HepG2 (cell line): ENCODE results near the gene COBLL1. TPM values are rescaled to one million over a fixed set of nuclear protein-coding genes. Genes with fewer than 3 reads are reported as not detected.

Experiments
- ATAC-seq: fragments of 200-7000 bp; cut with Tn5 transposase; 3 replicates; pipeline ENCODE4 v1.9.1; 2020; ENCODE audit warnings: mild to moderate bottlenecking, moderate library complexity
- BruUV-seq: library from RNA; stranded (reverse); fragments of 400-500 nt; replicated peaks from 2 replicates; lab custom pipeline; 2021; lab: Mats Ljungman, UMichigan
- CTCF ChIA-PET: fragments of 300-600 bp; formaldehyde crosslinking; extraction: SDS; loops from one replicate; lab custom pipeline; 2021; ENCODE audit warnings: low total read pairs, inconsistent platforms, low intra/inter-chr PET ratio; lab: Yijun Ruan, JAX
- POLR2A ChIA-PET: fragments of 350-600 bp; sonication (Branson Sonifier 250); formaldehyde crosslinking; loops from one replicate; lab custom pipeline; 2020; ENCODE audit warnings: antibody characterized with exemption, inconsistent platforms; lab: Yijun Ruan, JAX
- DNase-seq: peaks from one replicate; pipeline ENCODE4 v3.0.0-alpha.2; 2015; ENCODE audit warnings: low spot score
- FAIRE-seq: peaks from 3 replicates; lab custom pipeline; 2011; peaks lifted over from hg19 to GRCh38; lab: Jason Lieb, UNC
- H2AFZ ChIP-seq: one replicate; pipeline ENCODE4 v1.6.1; 2011; ENCODE audit warnings: low read length, inconsistent platforms
- H3K27ac ChIP-seq: fragments of 300-600 bp; 3 replicates; pipeline ENCODE4 v1.8.0; 2011; ENCODE audit warnings: mixed run types, mild to moderate bottlenecking, mixed read lengths, low read length, inconsistent platforms; ENCODE audit not compliant: insufficient read depth; ENCODE audit errors: extremely low read length
- H3K27me3 ChIP-seq, 2 experiments: fragments of 200-600 bp in 1 of 2; 2 replicates in 1 of 2; 3 replicates in 1 of 2; pipeline versions ENCODE4 v1.6.0 to v1.8.0; 2011; ENCODE audit warnings: low read length in 2 of 2, mild to moderate bottlenecking in 2 of 2, moderate library complexity in 2 of 2, inconsistent platforms in 1 of 2; ENCODE audit not compliant: insufficient read depth in 2 of 2, control insufficient read depth in 1 of 2
- H3K36me3 ChIP-seq, 2 experiments: fragments of 200-600 bp in 1 of 2; replicated peaks in 1 of 2; 2 replicates in 1 of 2; 3 replicates in 1 of 2; pipeline versions ENCODE4 v1.5.1 to v1.8.0; 2011; ENCODE audit warnings: low read length in 2 of 2, inconsistent platforms in 1 of 2; ENCODE audit not compliant: insufficient read depth in 2 of 2, control insufficient read depth in 1 of 2
- H3K4me1 ChIP-seq: 2 replicates; pipeline ENCODE4 v1.5.1; 2012; ENCODE audit warnings: low read length, inconsistent platforms; ENCODE audit not compliant: insufficient read depth
- H3K4me2 ChIP-seq: 2 replicates; pipeline ENCODE4 v1.6.0; 2011; ENCODE audit warnings: low read depth, low read length, inconsistent platforms
- H3K4me3 ChIP-seq, 3 experiments: fragments of 200-600 bp in 1 of 3; sonication (generic), shearing (Covaris generic) in 1 of 3; replicated peaks in 1 of 3; 2 replicates each; pipeline ENCODE4 v1.5.1; 2011 to 2016; ENCODE audit warnings: low read length in 3 of 3, inconsistent platforms in 2 of 3, low read depth in 2 of 3, mild to moderate bottlenecking in 2 of 3, control low read depth in 1 of 3, mixed read lengths in 1 of 3; ENCODE audit not compliant: insufficient read depth in 1 of 3
- H3K79me2 ChIP-seq: one replicate; pipeline ENCODE4 v1.6.1; 2011; ENCODE audit warnings: low read length, inconsistent platforms; ENCODE audit not compliant: insufficient read depth
- H3K9ac ChIP-seq: 2 replicates; pipeline ENCODE4 v1.6.0; 2011; ENCODE audit warnings: mild to moderate bottlenecking, low read depth, low read length, inconsistent platforms; ENCODE audit not compliant: insufficient read depth
- H3K9me3 ChIP-seq: 2 replicates; pipeline ENCODE4 v1.5.1; 2012; ENCODE audit warnings: mild to moderate bottlenecking, low read length
- H4K20me1 ChIP-seq: 2 replicates; pipeline ENCODE4 v1.6.0; 2011; ENCODE audit warnings: inconsistent platforms, mild to moderate bottlenecking, low read length, moderate library complexity; ENCODE audit not compliant: insufficient read depth
- FOXK1 ChIP-seq: sonication (generic); formaldehyde crosslinking; IDR thresholded peaks from 2 replicates; pipeline ENCODE4 v1.4.0; 2020; ENCODE audit warnings: low read depth, missing genetic modification reagents, borderline replicate concordance
- HOXD1 ChIP-seq: sonication (generic); formaldehyde crosslinking; IDR thresholded peaks from 2 replicates; pipeline ENCODE4 v1.5.0; 2020; ENCODE audit warnings: missing genetic modification reagents
- LCORL ChIP-seq, 2 experiments: fragments of 450-650 bp in 1 of 2; sonication (generic) in 1 of 2; formaldehyde crosslinking in 1 of 2; IDR thresholded peaks; 2 replicates each; pipeline versions ENCODE4 v1.5.0 to v1.6.1; 2017 to 2020; ENCODE audit warnings: antibody characterized with exemption in 1 of 2, missing genetic modification reagents in 1 of 2
- MAFF ChIP-seq: IDR thresholded peaks from 2 replicates; pipeline ENCODE4 v1.6.1; 2011; ENCODE audit warnings: low read depth, low read length, improper control_type of control experiment
- POLR2AphosphoS2 ChIP-seq: IDR thresholded peaks from 2 replicates; pipeline ENCODE4 v1.6.1; 2011; ENCODE audit warnings: low read depth, low read length, improper control_type of control experiment
- SOX13 ChIP-seq, 3 experiments: fragments of 450-650 bp in 1 of 3; sonication (generic) in 1 of 3; formaldehyde crosslinking in 1 of 3; IDR thresholded peaks in 2 of 3; conservative IDR thresholded peaks in 1 of 3; 2 replicates each; pipeline versions ENCODE4 v1.5.0 to v1.6.1; 2016 to 2020; ENCODE audit warnings: antibody characterized with exemption in 1 of 3, mild to moderate bottlenecking in 1 of 3, missing compliant biosample characterization in 1 of 3, missing genetic modification reagents in 1 of 3, moderate library complexity in 1 of 3
- ZNF121 ChIP-seq: sonication (generic); formaldehyde crosslinking; IDR thresholded peaks from 2 replicates; pipeline ENCODE4 v1.5.0; 2020; ENCODE audit warnings: mild to moderate bottlenecking, missing genetic modification reagents
- ZNF329 ChIP-seq: sonication (generic); formaldehyde crosslinking; IDR thresholded peaks from 2 replicates; pipeline ENCODE4 v1.9.0; 2021; ENCODE audit warnings: low read depth, mild to moderate bottlenecking, missing genetic modification reagents
- ZNF33B ChIP-seq: sonication (generic); formaldehyde crosslinking; IDR thresholded peaks from 2 replicates; pipeline ENCODE4 v1.5.1; 2020; ENCODE audit warnings: mild to moderate bottlenecking, missing genetic modification reagents
- ZNF563 ChIP-seq: sonication (generic); formaldehyde crosslinking; IDR thresholded peaks from 2 replicates; pipeline ENCODE4 v1.8.0; 2022; ENCODE audit warnings: mild to moderate bottlenecking, moderate library complexity, missing genetic modification reagents
- ZNF674 ChIP-seq: sonication (generic); formaldehyde crosslinking; IDR thresholded peaks from 2 replicates; pipeline ENCODE4 v1.5.0; 2020; ENCODE audit warnings: low read depth, mild to moderate bottlenecking, missing genetic modification reagents
- ZSCAN21 ChIP-seq: sonication (generic); formaldehyde crosslinking; IDR thresholded peaks from 2 replicates; pipeline ENCODE4 v1.8.0; 2022; ENCODE audit warnings: mild to moderate bottlenecking, missing genetic modification reagents, moderate library complexity, borderline replicate concordance
- WGBS: methylation state at CpG from one replicate; pipeline ENCODE4 v1.1.6; 2017; ENCODE audit warnings: low lambda C conversion rate; 5-methylcytosine and 5-hydroxymethylcytosine counted together
- in situ Hi-C: cut with HindIII; loops from 2 replicates; pipeline ENCODE4 v1.10.0; 2017; ENCODE audit warnings: low pct_unique_long_range_greater_than_20kb; ENCODE audit not compliant: extremely low pct_ligation_motif_present
- intact Hi-C: fragments of 100-400 bp; cut with micrococcal nuclease; formaldehyde crosslinking; loops from one replicate; pipeline ENCODE4 v1.10.0; 2022; ENCODE audit not compliant: unreplicated experiment
- polyA plus RNA-seq, 8 experiments: library from polyadenylated mRNA; depleted of rRNA in 3 of 8; stranded (reverse) in 7 of 8; unstranded in 1 of 8; fragments of >200 nt; fragmentation: Illumina TruSeq in 4 of 8; extraction: Trizol in 4 of 8; gene quantifications; 2 replicates each; pipeline versions ENCODE4 v1.2.1 to v1.2.3, GENCODE V29; 2011 to 2016; ENCODE audit warnings: low read depth in 4 of 8, missing spikeins in 1 of 8, mixed read lengths in 1 of 8; ENCODE audit not compliant: insufficient read depth in 1 of 8
- total RNA-seq, 5 experiments: library from RNA; depleted of rRNA; stranded (reverse); fragments of >200 nt; fragmentation: Illumina TruSeq; extraction: Trizol; gene quantifications; 2 replicates each; pipeline ENCODE4 v1.2.3, GENCODE V29; 2016; ENCODE audit warnings: low read depth in 1 of 5
- TF ChIP-seq, protein P1 (sequence below): sonication (generic); formaldehyde crosslinking; IDR thresholded peaks from 2 replicates; pipeline ENCODE4 v1.4.0; 2020; ENCODE audit warnings: missing genetic modification reagents
- TF ChIP-seq, protein P2 (sequence below): sonication (generic); formaldehyde crosslinking; IDR thresholded peaks from 2 replicates; pipeline ENCODE4 v1.4.0; 2020; ENCODE audit warnings: missing genetic modification reagents
- TF ChIP-seq, protein P3 (sequence below): sonication (generic); formaldehyde crosslinking; IDR thresholded peaks from 2 replicates; pipeline ENCODE4 v1.8.0; 2022; ENCODE audit warnings: mild to moderate bottlenecking, missing genetic modification reagents, moderate library complexity
- TF ChIP-seq, protein P4 (sequence below): sonication (generic); formaldehyde crosslinking; IDR thresholded peaks from 2 replicates; pipeline ENCODE4 v1.5.0; 2020; ENCODE audit warnings: missing genetic modification reagents

The COBLL1 gene
- total and polyA plus RNA-seq, 2 of the 13 experiments (the other 11 are each of a cell fraction or from before 2014, with no cell fraction given), result 32.6 to 86.8 TPM

DNA sequence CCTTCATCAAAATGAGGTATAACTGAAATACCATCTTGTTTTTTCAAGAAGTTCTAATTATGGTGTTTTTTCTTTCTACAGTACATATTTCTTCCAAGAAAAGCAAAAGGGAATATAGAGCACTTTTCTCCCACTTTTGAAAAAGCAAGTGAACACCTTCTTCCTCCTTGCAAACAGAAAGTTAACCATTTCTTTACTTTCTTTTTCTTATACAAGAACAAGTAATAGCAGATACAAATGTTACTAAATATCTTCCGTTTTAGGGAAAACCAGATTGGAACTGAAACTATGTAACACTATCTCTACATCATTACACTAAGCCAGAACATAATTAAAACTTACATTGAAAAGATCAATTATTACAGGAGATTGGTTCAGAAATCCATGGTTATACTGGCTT is 44.0 kb downstream of the COBLL1 start (continued):
- TF ChIP-seq, protein P1, sequence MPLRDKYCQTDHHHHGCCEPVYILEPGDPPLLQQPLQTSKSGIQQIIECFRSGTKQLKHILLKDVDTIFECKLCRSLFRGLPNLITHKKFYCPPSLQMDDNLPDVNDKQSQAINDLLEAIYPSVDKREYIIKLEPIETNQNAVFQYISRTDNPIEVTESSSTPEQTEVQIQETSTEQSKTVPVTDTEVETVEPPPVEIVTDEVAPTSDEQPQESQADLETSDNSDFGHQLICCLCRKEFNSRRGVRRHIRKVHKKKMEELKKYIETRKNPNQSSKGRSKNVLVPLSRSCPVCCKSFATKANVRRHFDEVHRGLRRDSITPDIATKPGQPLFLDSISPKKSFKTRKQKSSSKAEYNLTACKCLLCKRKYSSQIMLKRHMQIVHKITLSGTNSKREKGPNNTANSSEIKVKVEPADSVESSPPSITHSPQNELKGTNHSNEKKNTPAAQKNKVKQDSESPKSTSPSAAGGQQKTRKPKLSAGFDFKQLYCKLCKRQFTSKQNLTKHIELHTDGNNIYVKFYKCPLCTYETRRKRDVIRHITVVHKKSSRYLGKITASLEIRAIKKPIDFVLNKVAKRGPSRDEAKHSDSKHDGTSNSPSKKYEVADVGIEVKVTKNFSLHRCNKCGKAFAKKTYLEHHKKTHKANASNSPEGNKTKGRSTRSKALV (CRISPR knock-in tag), result no peak

DNA sequence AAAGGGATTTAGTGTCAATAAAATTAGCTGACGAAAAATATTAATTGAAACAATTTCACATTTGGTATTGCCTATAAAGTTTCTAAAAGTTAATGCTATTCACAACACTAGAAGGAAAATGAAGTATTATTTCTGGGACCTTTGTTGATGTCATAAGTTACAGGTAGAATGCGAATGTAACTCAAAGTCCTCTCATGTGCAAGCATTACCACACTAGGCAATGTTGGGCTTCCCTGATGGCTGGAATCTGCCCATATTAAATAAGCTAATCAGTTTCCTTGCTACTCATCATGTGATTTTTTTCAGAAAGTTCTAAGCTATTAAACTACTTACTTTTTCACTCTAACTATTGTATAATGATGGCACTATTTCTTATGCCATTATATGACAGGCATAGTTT is 44.6 kb downstream of the COBLL1 start:
- in situ Hi-C loops, result no loop called here
- no peak overlapping the region for H3K9ac ChIP-seq
- H3K9me3 ChIP-seq, result no peaks in the 10 kb centered on the region
- H3K4me3 ChIP-seq, result no peak overlapping the region
- POLR2A ChIA-PET, result interaction anchor here (1.2 kb wide), 1 partner anchor 45 kb away, joined by 3 read pairs; the partner anchor contains the start of gene COBLL1
- no peak for TF ChIP-seq MAFF
- TF ChIP-seq ZSCAN21 (CRISPR knock-in tag), result no peak
- TF ChIP-seq, protein P2, sequence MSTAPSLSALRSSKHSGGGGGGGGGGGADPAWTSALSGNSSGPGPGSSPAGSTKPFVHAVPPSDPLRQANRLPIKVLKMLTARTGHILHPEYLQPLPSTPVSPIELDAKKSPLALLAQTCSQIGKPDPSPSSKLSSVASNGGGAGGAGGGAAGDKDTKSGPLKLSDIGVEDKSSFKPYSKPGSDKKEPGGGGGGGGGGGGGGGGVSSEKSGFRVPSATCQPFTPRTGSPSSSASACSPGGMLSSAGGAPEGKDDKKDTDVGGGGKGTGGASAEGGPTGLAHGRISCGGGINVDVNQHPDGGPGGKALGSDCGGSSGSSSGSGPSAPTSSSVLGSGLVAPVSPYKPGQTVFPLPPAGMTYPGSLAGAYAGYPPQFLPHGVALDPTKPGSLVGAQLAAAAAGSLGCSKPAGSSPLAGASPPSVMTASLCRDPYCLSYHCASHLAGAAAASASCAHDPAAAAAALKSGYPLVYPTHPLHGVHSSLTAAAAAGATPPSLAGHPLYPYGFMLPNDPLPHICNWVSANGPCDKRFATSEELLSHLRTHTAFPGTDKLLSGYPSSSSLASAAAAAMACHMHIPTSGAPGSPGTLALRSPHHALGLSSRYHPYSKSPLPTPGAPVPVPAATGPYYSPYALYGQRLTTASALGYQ (CRISPR knock-in tag), result no peak
- no peak for TF ChIP-seq ZNF674
- TF ChIP-seq, protein P3, sequence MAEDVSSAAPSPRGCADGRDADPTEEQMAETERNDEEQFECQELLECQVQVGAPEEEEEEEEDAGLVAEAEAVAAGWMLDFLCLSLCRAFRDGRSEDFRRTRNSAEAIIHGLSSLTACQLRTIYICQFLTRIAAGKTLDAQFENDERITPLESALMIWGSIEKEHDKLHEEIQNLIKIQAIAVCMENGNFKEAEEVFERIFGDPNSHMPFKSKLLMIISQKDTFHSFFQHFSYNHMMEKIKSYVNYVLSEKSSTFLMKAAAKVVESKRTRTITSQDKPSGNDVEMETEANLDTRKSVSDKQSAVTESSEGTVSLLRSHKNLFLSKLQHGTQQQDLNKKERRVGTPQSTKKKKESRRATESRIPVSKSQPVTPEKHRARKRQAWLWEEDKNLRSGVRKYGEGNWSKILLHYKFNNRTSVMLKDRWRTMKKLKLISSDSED (CRISPR knock-in tag), result no peak
- no peak for TF ChIP-seq ZNF121 (CRISPR knock-in tag)
- TF ChIP-seq POLR2AphosphoS2, result no peak
- no peak for TF ChIP-seq ZNF329
- no peak for TF ChIP-seq HOXD1 (CRISPR knock-in tag)
- no peak for TF ChIP-seq SOX13 (IDR thresholded peaks at IDR 0.05)
- TF ChIP-seq SOX13 (CRISPR knock-in tag; conservative IDR thresholded peaks at IDR 0.05 in 1 of 2, IDR thresholded peaks at IDR 0.05 in 1 of 2), result no peak
- TF ChIP-seq ZNF563 (CRISPR knock-in tag), result no peak
- no peak for TF ChIP-seq ZNF33B (CRISPR knock-in tag)
- TF ChIP-seq, protein P4, sequence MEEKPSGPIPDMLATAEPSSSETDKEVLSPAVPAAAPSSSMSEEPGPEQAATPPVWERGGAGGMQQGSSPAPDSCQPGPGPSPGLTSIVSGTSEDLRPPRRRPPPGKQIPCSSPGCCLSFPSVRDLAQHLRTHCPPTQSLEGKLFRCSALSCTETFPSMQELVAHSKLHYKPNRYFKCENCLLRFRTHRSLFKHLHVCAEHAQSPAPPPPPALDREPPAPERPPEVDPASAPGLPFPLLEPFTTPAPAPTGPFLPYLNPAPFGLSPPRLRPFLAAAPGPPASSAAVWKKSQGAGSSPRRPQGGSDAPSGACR (CRISPR knock-in tag), result no peak
- TF ChIP-seq FOXK1, result no peak
- no peak for TF ChIP-seq LCORL (IDR thresholded peaks at IDR 0.05)
- TF ChIP-seq LCORL (CRISPR knock-in tag; IDR thresholded peaks at IDR 0.05), result no peak
- peaks cover 27% of the 10 kb centered on the region for H3K4me1 ChIP-seq
- DNase-seq (no peak), FAIRE-seq (no peak), ATAC-seq (no peak)
- 0 out of 5 replicates have a peak, but pooled peaks cover 0 to 2% of the 10 kb centered on the region in 2 experiments for H3K36me3 ChIP-seq
- 94% methylated on average over 2 of the region's 2 CpGs for WGBS
- no peak overlapping the region for H2AFZ ChIP-seq
- peaks cover 89% of the 10 kb centered on the region for H3K79me2 ChIP-seq
- intact Hi-C loops, result no loop called here
- no TSS peak for BruUV-seq
- no peak overlapping the region for H3K27ac ChIP-seq
- no peaks in the 10 kb centered on the region for H3K27me3 ChIP-seq
- CTCF ChIA-PET, result no interaction called here
- no peaks in the 10 kb centered on the region for H4K20me1 ChIP-seq
- H3K4me2 ChIP-seq, result no peak overlapping the region
